GM19468 (cell line): Measurements from ENCODE around the gene CNKSR1.
"Not testable (repeated sequence)": the region's sequence is repeated elsewhere in the genome, so short reads cannot be mapped to it uniquely, and the experiment has no call there.

Experiments used
- ATAC-seq: cut with Tn5 transposase; IDR thresholded peaks from one replicate; pipeline ENCODE4 v1.9.1; 2021; ENCODE audit warnings: mild to moderate bottlenecking, moderate library complexity, moderate number of reproducible peaks; ENCODE audit not compliant: unreplicated experiment; ENCODE audit errors: extremely low read depth

The CNKSR1 gene

DNA sequence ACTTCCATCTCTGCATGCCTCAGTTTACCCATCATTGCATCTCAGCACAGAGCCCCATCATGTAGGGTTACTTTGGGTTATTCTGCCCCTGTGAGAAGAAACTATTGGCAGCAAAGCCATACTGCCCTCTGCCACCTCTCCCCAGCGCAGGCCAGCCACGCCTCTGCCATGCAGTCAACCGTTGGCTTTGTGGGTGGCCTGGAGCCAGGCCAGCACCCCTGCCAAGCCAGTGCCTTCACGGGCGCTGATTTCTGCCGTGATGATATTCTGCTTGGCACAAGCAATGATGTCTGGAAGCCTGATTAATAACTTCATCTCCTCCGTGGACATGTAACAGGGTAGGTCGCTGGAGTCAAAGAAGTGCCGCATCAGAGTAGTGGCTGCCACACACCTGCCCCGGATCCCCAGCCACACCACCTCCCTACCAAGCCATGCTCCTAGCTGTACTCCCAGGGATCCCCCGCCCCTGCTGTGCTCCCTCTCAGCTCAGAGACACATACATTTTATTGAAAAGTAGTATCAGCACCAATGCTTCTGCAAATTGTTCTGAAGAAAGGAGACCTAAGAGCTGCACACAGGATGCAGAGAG is 41.7 kb downstream of the CNKSR1 start:
- ATAC-seq = no peak

DNA sequence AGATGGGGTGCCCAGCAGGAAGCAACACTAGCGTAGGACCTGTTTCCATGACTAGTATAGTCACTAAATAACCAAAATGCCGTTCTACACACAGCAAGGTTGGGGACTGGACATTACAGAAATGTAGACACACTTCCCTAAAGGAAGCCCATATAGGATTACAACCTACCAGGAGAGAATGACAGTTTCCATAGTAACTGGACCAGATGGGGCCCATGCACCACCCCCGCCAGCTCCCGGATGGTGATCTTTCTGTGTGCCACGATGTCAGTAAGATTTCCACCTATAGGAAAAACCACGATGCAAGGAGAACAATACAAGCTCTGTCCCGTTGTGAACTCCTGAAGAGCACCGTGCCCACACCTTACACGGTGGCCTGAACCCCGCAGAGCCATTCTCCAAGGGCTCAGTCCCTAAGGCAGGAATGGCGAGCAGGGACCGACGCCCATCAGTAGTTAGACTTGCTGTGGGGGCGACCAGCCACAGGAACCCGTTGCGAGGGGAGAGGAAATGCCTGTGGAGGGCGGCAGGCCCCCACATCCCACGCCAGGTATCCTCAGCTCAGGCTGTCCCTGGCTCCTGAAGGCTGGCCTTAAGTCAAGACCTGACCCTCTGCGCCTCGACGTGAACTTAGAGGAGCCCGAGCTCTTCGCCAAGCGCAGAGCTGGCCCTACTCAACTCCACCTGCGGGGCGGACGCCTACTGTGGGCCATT is 43.1 kb downstream of the CNKSR1 start:
- ATAC-seq = no peak

DNA sequence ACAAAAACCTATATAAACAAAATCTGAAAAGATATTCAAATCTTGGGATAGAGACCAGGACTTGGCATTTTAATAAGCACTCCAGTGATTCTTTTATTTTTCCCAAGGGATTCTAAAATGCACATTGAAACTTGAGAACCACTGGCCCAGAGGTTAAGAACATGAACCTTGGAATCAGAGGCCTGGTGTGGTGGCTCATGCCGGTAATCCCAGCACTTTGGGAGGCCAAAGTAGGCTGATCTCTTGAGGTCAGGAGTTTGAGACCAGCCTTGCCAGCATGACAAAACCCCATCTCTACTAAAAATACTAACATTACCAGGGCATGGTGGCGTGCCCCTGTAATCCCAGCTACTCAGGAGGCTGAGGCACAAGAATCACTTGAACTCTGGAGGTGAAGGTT is 43.8 kb downstream of the CNKSR1 start:
- ATAC-seq = no peak

DNA sequence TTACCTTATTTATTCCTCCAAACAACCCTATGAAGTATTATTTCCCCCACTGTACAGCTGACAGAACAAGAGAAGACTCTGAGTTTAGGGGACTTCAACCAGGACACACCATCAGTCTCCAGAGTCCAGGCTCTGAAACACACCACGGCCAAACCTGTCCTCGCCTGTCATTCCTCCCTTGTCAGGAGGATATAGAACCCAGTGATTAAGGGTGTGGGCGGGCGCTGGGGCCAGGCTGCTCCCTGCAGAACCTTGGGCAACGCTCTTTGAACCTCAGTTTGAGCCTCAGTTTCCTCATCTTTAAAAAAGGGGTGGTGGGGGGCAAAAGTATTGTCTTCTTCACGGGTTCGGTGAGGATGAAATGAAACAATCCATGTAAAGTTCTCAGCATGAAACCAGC is 47.3 kb downstream of the CNKSR1 start:
- ATAC-seq = no peak

DNA sequence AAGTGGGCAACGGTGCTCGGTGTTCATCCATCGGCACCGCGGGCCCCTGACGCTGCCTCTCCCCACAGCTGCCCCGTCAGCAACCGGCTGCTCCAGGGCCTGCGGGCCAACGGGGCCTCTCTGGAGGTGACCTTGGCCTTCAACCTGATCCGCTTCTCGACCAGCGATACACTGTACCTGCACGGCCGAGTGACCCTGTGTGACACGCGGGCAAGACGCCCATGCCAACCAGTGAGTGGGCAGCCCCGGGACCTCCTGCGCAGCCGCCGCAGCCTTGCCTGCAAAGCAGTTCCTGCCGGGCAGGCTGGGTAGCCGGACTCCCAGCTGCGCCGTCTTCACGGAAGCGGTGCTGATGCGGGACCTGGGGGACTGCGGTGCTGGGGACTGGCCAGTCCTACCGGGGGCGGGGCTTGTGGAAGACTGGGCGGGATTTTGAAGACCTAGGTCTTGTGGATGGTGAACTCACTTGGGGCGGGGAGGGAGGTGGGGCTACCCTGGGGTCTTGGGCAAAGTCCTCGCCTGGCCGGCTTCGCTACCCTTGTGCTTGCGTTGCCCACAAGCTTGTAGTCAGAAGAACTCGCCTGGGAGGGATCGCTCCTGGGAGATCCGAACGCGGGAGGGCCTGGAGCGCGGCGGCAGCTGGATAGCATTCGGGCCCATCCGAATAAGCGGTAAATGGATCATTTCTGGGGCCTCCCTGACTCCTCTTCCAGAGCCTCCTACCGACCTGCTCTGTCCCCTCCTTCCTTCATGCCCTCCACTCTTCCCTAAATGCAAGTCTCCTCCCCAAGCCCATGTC is 47.9 kb downstream of the CNKSR1 start:
- ATAC-seq = no peak

DNA sequence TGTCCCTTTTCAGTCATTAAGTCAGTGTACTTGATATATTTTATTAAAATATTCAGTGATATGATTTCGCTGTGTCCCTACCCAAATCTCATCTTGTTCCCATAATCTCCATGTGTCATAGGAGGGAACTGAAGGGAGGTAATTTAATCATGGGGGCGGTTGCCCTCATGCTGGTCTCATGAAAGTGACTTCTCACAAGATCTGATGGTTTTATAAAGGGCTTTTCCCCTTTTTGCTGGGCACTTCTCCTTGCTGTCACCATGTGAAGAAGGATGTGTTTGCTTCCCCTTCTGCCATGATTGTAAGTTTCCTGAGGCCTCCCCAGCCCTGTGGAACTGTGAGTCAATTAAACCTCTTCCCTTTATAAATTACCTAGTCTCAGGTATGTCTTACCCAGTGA is 53.4 kb downstream of the CNKSR1 start:
- ATAC-seq = not testable (repeated sequence)

DNA sequence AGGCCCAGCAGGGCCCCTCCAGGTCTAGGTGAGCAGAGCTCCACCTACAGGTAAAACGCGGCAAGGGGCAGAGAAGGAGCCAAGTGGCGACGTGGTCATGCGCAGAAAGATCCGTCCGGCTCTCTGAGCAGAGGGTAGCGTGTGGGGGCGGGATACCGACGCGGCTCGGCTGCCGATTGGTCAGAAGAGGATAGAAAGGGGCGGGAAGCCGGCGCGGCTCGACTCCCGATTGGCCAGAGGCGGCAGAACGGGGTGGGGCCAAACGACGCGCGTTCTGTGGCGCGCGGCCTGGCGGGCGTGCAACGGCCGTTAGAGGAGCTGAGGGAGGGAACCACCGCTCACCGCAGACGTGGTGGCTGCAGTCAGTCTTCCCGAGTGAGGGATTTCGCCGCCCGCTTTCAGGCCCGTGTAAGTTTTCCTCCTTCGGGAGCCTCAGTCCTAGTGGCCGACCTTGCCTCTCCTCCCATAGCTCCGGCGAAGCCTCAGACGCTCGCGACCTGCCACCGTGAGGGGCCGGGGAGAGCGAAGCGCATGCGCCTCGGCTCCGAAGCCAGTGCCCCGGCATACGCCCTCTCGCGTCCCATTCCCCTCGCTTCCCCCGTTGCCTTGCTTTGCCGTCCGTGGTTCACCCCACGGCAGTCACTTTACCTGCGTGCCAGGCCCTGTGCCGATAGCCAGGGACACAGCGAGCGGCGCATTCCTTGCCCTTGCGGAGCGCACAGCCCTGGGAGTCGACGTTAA is 56.8 kb downstream of the CNKSR1 start, which contains the start of gene CEP85:
Gene CEP85 (plus strand): TSS at position 298 of the 741 bp plus-strand sequence. CDS start 5,584 bp downstream, outside the sequence.
- ATAC-seq = peak; percentile 78

DNA sequence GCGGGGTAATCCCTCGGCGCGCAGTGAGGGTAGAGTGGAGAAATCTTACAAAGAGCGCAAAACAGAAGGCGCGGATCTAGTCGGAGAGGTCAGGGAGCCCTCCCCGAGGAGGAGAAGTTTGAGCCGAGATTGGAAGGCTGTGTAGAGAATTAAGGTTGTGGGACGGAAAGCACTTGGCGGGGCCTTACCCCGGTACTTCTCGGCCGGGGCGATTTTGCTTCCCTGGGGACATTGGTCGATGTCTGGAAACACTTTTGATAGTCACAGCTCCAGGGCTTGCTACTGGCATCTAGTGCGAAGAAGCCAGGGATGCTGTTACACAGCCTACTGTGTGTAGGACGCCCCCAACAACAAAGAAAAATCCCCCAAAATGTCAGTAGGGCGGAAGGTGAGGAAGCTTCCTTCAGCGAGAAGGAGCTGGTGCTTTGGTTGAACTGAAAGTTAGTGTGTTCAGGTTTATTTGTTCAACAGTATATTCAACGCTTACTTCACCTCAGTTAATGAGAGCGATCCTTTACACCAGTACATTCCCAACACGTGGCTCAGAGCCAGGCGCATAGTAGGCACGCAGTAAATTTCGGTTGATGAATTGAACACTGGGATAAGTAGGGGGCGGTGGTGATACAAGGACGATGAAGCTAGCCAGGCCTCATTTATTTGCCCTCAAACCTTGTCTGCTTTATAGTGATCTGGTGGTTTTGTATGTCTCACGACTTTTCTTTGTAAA is 57.5 kb downstream of the CNKSR1 start:
- no peak for ATAC-seq

DNA sequence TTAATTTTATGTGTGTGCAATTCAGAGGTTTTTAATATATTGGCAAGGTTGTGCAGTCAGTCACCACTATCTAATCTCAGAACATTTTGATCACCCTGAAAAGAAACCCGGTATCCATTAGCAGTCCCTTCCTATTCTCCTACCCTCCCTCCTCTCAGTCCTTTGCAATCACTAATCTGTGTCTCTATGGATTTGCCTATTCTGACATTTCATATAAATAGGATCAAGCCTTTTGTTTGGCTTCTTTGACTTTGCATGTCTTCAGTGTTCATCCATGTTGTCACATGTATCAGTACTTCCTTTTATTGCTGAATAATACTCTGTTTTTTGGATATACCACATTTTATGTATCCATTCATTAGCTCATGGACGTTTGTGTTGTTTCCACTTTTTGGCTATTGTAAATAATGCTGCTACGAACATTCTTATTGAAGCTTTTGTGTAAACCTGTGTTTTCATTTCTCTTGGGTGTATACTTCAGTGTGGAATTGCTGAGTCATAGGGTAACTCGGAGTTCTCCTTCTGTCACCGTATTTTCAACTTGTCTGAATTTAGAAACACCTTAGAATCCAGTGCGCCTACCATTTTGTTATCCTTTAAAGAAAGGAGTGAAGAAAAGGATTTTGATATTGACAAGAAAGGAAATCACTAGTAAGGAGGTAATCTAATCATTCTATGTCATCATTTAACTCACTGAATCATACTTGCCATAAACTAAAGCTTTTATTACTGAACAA is 60.1 kb downstream of the CNKSR1 start:
- no peak for ATAC-seq
